Fibroblast of skin of scalp (primary cell): ENCODE data around the gene SSU72.
"Not testable (repeated sequence)": the region's sequence is repeated elsewhere in the genome, so short reads cannot be mapped to it uniquely, and the experiment has no call there.

Experiments used
- DNase-seq: peaks from one replicate; pipeline ENCODE4 v3.0.0-alpha.2; 2013

SSU72 gene

GRCh38 chr1:1558591-1558990, 16.1 kb downstream of the SSU72 start:
- no peak for DNase-seq

DNA sequence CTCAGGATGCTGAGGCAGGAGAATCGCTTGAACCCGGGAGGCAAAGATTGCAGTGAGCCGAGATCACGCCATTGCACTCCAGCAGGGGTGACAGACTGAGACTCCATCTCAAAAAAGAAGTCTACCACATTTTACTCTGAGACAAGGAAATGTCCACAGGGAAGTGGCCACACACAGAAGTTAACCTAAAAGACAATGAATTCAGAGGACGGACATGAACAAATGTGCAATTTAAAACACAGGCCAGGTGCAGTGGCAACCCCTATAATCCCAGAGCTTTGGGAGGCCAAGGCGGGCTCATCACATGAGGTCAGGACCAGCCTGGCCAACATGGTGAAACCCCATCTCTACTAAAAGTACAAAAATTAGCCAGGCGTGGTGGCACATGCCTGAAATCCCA, 17.0 kb downstream of the SSU72 start:
- DNase-seq: not testable (repeated sequence)

DNA sequence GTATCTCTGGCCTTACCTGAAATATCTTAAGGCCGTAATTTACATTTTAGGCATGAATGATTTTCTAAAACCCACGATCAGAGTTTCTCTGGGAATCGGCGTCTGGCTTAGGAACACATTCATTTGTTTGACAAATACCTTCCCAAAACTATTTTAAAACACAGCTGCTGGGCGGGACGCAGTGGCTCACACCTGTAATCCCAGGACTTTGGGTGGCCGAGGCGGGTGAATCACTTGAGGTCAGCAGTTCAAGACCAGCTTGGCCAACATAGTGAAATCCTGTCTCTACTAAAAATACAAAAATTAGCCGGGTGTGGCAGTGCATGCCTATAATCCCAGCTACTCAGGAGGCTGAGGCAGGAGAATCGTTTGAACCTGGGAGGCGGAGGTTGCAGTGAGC, 17.7 kb downstream of the SSU72 start:
- DNase-seq: not testable (repeated sequence)

GRCh38 chr1:1556505-1556904, 18.2 kb downstream of the SSU72 start:
- no peak for DNase-seq

- peak; percentile 61 for DNase-seq
Observed at GRCh38 chr1:1554926-1555915, 19.4 kb downstream of the SSU72 start.

GRCh38 chr1:1554550-1554925, 20.1 kb downstream of the SSU72 start:
- DNase-seq: no peak

DNA sequence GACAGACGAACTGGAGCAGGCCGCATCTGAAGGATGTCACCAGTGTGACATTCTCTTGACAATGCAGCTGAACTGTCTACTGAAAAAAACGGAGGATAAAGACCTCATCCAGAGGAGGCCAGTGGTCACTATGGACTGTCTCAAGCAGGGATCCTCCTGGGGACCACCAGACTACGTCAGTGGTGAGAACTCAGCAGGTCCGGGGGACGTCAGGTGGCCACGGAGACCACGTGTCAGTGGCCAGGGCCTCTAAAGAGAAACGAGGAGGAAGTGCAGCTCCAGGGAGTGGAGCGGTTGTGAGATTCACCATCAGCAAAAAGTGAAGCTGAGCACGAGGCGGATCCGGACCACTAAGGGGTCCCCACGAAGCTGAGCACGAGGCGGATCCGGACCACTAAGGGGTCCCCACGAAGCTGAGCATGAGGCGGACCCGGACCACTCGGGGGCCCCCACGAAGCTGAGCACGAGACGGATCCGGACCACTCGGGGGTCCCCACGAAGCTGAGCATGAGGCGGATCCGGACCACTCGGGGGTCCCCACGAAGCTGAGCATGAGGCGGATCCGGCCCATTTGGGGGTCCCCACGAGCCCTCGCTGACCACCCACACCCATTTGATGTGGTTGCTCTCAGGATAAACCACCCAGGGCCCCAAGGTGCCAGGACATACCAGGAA, 20.7 kb downstream of the SSU72 start:
- DNase-seq: no peak

- DNase-seq: no peak
Observed at GRCh38 chr1:1552263-1552639, 22.4 kb downstream of the SSU72 start.

GRCh38 chr1:1551524-1552262, 23.0 kb downstream of the SSU72 start:
- DNase-seq: no peak

DNA sequence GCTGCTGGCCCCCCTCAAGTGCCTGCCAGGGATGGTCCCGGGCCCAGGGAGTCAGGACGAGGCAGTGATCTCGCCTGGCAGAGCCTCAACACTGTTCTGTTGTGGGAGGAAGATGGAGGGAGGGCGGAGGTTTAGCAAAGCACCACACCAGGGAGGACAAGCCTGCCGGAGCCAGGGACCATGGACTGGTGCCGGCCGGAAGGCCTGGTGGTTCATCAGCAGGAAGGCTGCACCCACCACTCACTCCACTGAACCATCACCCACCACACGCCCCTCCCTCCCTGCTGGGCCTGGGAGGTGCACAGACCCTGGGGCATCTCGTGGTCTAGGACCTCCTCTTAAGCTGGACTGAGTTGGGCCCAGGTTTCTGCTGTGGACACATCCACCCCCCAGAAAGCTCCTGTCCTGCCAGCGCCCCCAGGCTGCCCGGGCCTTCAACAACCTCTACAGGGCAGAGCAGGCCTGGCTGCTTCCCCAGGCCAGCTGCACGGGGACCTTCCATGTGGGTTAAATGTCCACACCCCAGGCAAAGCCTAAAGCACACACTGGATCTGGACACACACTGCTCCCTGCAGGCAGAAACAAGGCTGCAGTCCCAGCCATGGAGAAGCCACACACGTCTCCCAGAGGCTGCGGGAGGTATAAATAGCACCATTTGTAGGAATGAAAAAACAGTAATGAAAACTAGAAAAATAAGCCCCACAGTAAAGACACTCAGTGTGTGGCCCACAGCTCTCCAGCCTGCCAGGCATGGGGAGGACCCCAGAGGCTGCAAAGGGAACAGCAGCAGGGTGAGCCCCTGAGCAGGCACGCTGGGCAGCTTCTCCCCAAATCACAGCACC, 23.9 kb downstream of the SSU72 start:
- peak; percentile 78 for DNase-seq

- DNase-seq: no peak
Observed at GRCh38 chr1:1550087-1550486, 24.6 kb downstream of the SSU72 start.

GRCh38 chr1:1548591-1548990, 26.1 kb downstream of the SSU72 start:
- DNase-seq: no peak

DNA sequence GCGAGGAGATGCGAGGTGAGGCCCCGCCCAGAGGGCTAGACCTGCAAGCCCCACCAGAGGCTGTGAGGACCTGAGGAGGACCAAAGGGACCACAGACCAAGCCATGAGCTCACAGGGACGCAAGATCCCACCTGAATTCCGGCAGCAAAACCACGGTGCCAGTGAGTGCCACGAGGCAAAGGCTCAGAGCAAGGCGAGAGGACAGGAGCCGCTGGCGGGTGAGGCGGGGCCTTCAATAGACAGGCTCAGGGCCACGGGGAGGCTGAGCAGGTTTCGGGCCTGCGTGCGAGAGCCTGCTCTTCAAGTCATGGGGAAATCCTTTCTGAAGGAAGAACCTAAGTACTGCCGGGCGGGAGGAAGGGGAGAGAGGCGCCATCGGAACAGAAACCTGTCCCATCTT, 27.2 kb downstream of the SSU72 start:
- DNase-seq: no peak

- DNase-seq: no peak
Observed at GRCh38 chr1:1547011-1547410, 27.7 kb downstream of the SSU72 start.

GRCh38 chr1:1545946-1546737, 28.5 kb downstream of the SSU72 start:
- DNase-seq: no peak

DNA sequence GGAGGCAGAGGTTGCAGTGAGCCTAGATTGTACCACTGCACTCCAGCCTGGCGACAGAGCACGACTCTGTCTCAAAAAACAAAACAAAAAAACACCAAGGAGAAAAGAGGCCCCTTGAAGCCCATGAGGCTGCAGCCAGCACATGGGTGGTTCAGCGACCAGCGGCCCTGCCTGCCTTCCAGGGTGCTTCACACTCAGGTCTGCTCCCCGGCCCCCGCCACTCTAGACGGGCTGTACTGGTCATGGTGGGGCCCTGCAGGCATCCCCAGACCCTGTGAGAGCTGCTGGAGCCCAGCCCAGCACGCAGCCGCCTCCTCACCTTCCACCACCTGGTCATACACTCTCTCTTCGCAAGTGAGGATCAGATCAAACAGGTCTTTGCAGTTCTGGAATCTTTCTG, 30.1 kb downstream of the SSU72 start:
- DNase-seq: no peak

GRCh38 chr1:1543706-1544099, 31.0 kb downstream of the SSU72 start:
- no peak for DNase-seq

- DNase-seq: no peak
Observed at GRCh38 chr1:1542766-1543705, 31.6 kb downstream of the SSU72 start.

GRCh38 chr1:1541956-1542765, 32.5 kb downstream of the SSU72 start:
- no peak for DNase-seq
